Tibial nerve (tissue), 4 donors: ENCODE data around the gene PRELP.

Experiments
- CTCF ChIP-seq, 5 experiments: fragments of 200-600 bp in 3 of 5; fragments of 450-650 bp in 2 of 5; sonication (generic) in 3 of 5; IDR thresholded peaks; one replicate each; pipeline ENCODE4 v1.5.1; 2016 to 2019; ENCODE audit warnings: antibody characterized with exemption in 5 of 5, mild to moderate bottlenecking in 3 of 5, moderate library complexity in 2 of 5
- EP300 ChIP-seq, 2 donors: sonication (generic); formaldehyde crosslinking; IDR thresholded peaks; one replicate each; pipeline ENCODE4 v1.6.1; 2017; ENCODE audit warnings: antibody characterized with exemption in 2 of 2, mild to moderate bottlenecking in 1 of 2
- POLR2A ChIP-seq, 2 donors: fragments of 450-650 bp; IDR thresholded peaks; one replicate each; pipeline ENCODE4 v1.6.1; 2017; ENCODE audit warnings: antibody characterized with exemption in 2 of 2, mild to moderate bottlenecking in 2 of 2, moderate library complexity in 2 of 2

DNA sequence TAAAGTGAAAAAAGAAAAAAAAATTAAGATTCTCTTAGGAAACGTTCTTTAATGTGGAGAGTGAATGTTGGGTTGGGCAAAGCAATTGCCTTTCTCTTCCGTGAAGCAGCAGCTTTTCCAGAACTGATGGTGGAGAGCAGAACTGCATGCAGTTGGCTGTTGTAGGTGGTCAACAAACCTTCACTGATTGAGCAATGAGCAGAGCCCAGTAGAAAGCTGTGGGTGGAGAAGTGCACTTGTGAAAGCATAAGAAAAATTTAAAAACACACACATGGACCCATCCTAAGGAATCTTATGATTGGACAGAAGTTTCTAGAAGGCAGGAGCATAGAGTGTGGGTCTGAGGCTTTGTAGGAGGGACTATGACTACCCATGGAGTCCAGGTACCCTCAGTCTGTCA lies 4.5 kb downstream of the PRELP start:
- TF ChIP-seq EP300 (IDR thresholded peaks at IDR 0.05) (peak in 1 of 2 donors; percentile 45), CTCF (IDR thresholded peaks at IDR 0.05) (peak in 3 of 5 experiments; percentile 10 to 44 (median 39)), POLR2A (IDR thresholded peaks at IDR 0.05) (peak in 1 of 2 donors; percentile 25)
